22Rv1 (cell line): ENCODE results near the gene SLX4.

Experiments
- H3K27ac ChIP-seq: fragments of 450-650 bp; 2 replicates; pipeline ENCODE4 v1.5.1; 2017
- CTCF ChIP-seq: fragments of 450-650 bp; IDR thresholded peaks from 2 replicates; pipeline ENCODE4 v1.5.1; 2017; ENCODE audit warnings: mild to moderate bottlenecking
- ZFX ChIP-seq: fragments of 450-650 bp; IDR thresholded peaks from 2 replicates; pipeline ENCODE4 v1.6.1; 2017; ENCODE audit warnings: antibody characterized with exemption, borderline replicate concordance

Gene SLX4

GRCh38 chr16:3606441-3606840 is 5.0 kb downstream of the SLX4 start:
- TF ChIP-seq ZFX (no peak), CTCF (no peak)
- no peak overlapping the region for H3K27ac ChIP-seq

DNA sequence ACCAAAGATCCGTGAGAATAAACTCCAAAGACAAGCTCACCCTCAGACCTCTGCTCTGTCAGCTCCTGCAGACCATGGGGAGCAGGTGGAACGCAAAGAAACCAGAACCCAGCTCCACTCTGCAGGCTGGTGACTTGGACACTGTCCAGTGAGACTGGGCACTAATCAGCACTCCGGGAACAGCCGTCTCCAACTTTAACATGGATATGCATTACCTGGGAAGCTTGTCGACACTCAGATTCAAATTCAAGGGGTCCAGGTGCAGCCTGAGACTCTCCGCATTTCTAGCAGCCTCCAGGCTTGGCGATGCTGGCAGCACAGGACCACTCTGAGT is 9.1 kb downstream of the SLX4 start:
- no peak for TF ChIP-seq CTCF
- no peak for TF ChIP-seq ZFX

DNA sequence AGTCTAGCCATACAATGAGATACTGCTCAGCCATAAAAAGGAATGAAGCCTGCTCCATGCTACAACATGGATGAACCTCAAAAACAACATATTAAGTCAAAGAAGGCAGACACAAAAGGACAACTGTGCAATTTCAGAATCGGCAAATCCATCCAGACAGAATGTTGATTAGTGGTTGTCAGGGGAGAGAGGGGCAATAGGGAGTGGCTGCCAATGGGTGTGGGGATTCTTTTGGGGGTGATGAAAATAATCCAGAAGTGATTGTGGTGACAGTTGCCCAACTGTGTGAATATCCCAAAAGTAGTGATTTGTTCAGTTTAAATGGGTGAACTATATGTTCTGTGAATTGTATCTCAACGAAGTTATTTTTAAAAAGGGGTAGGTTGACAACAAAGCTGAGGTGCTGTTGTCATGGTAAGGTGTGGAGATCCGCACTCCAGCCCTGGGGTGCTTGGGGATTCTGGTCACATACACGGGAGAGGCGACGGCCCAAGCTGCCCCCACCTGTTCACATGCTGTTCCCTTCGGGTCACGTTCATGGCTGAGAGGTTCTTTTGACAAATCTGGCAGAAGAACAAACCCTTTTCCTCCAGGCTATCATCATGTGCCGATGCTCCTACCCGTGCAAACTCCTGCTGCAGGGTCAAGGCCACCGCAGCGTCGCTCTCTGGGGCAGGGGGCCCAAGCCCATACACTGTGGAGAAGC is 9.6 kb downstream of the SLX4 start:
- TF ChIP-seq ZFX, result no peak
- TF ChIP-seq CTCF, result no peak

More for the DNA sequence above, 9.1 kb downstream of the SLX4 start:
- no peak overlapping the region for H3K27ac ChIP-seq

DNA sequence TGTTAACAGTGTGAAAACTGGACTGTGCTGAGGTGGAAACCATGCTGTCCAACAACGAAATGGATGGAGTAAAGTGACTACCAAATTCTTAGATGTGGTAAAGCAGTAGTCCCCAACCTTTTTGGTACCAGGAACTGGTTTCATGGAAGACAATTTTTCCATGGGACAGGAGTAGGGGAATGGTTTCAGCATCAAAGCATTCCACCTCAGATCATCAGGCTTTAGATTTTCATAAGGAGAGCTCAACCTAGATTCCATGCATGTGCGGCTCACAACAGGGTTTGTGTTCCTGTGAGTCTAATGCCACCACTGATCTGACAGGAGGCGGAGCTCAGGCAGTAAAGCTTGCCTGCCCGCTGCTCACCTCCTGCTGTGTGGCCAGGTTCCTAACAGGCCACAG is 11.5 kb downstream of the SLX4 start:
- TF ChIP-seq CTCF (no peak), ZFX (no peak)
- H3K27ac ChIP-seq, result no peak overlapping the region

More for the DNA sequence above, 9.6 kb downstream of the SLX4 start:
- H3K27ac ChIP-seq, result no peak overlapping the region

- TF ChIP-seq CTCF (no peak), ZFX (no peak)
- H3K27ac ChIP-seq, result no peak overlapping the region
These were observed 12.3 kb downstream of the SLX4 start for GRCh38 chr16:3599121-3599520.

DNA sequence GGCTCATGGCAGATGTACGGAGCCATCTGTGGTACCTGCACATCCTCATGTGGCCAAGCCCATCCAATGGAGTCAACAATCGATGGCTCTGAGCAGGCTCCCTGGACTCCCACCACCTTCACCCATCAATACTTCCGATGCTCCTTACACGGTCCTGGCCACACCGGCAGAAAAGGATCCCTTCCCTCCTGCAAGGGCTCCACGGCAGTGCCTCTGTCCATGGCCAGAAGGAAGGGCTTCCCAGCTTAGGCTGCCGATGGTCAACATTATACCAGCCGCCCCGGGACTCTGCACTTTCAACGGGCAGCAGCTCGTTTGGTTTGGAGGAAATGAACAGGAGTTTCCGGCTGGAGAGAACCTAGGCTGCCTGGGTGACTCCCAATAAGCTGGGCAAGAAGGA is 13.2 kb downstream of the SLX4 start:
- no peak for TF ChIP-seq CTCF
- no peak for TF ChIP-seq ZFX
- H3K27ac ChIP-seq, result no peak overlapping the region

- TF ChIP-seq CTCF (no peak), ZFX (no peak)
- H3K27ac ChIP-seq, result no peak overlapping the region
These were observed 13.7 kb downstream of the SLX4 start for GRCh38 chr16:3597676-3598075.
